ENCODE measurements around the gene PCDHA4. TPM values are rescaled to one million over a fixed set of nuclear protein-coding genes. Genes with fewer than 3 reads are reported as not detected.

The PCDHA4 gene
- polyA plus RNA-seq, 1 of the 3 experiments (the other 2 are of a cell fraction), result 1.2 TPM

DNA sequence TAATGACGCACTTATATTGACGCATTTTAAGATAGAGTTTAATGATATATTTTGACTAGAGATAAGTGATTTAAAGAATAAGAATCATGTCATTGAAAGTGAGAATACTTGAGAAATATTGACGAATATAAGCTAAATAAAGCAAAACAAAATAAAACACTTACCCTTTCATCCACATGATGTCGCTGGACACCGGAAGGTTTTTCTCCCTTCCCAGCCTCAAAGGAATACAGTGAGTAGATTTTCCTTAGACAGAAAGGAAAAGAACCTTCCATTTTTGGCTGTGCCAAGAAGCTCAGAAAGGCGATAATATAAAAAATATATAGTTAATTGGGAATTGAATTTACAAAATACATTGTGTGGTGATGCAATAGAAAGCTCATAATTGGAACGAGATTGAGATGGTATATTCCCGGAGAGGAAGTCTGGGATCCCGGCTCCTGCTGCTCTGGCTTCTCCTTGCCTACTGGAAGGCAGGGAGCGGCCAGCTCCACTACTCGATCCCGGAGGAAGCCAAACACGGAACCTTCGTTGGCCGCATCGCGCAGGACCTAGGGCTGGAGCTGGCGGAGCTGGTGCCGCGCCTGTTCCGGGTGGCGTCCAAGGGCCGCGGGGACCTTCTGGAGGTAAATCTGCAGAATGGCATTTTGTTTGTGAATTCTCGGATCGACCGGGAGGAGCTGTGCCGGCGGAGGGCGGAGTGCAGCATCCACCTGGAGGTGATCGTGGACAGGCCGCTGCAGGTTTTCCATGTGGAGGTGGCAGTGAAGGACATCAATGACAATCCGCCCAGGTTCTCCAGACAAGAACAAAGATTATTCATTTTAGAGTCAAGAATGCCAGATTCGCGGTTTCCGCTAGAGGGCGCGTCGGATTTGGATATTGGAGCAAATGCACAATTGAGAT is 14.8 kb downstream of the PCDHA4 start, which contains the start of gene PCDHA5:
TSS of gene PCDHA5 (plus strand) at position 239 of the 906 bp plus-strand sequence.
- Histone ChIP-seq H3K4me1 (ENCODE audit: control insufficient read depth in 1 of 2, insufficient read depth in 2 of 2, low read depth in 1 of 2, low read length in 1 of 2) (no peaks in the 10 kb centered on the region), H3K79me2 (ENCODE audit: insufficient read depth) (no peaks in the 10 kb centered on the region), H3K27me3 (ENCODE audit: insufficient read depth) (no peaks in the 10 kb centered on the region), H2AFZ (ENCODE audit: low read depth) (no peak within 1 kb of the TSS), H3K36me3 (replicated peaks in 1 of 2; ENCODE audit: control insufficient read depth in 1 of 2, insufficient read depth in 2 of 2, low read length in 1 of 2) (no peaks in the 10 kb centered on the region), H3K4me3 (ENCODE audit: low read depth in 2 of 2, low read length in 1 of 2) (no peak within 1 kb of the TSS), H3F3A (replicated peaks; ENCODE audit: insufficient read depth) (no peaks in the 10 kb centered on the region), H3K4me2 (no peak within 1 kb of the TSS), H3K27ac (ENCODE audit: low read depth in 2 of 2, low read length in 1 of 2) (no peak within 1 kb of the TSS), H3K9me3 (no peaks in the 10 kb centered on the region), H3K9ac (no peak within 1 kb of the TSS), H4K20me1 (ENCODE audit: insufficient read depth) (no peaks in the 10 kb centered on the region), H3K9me2 (no peaks in the 10 kb centered on the region)
- CTCF ChIA-PET, result interaction anchor here (0.6 to 2.9 kb wide), 6 partner anchors 14 to 187 kb away, joined by 3 to 14 read pairs (median 4); partner anchors contain the start of genes PCDHA4, PCDHA8 and PCDHAC1
- no peak for TF ChIP-seq TAF1 (IDR thresholded peaks at IDR 0.05; ENCODE audit: borderline replicate concordance, low read depth, low read length)
- no peak for TF ChIP-seq EZH2phosphoT487 (IDR thresholded peaks at IDR 0.05; ENCODE audit: borderline replicate concordance, low read depth)
- TF ChIP-seq, protein P1, sequence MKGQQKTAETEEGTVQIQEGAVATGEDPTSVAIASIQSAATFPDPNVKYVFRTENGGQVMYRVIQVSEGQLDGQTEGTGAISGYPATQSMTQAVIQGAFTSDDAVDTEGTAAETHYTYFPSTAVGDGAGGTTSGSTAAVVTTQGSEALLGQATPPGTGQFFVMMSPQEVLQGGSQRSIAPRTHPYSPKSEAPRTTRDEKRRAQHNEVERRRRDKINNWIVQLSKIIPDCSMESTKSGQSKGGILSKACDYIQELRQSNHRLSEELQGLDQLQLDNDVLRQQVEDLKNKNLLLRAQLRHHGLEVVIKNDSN (IDR thresholded peaks at IDR 0.05; ENCODE audit: borderline replicate concordance, low read depth), result no peak
- no peak for TF ChIP-seq FOXM1 (IDR thresholded peaks at IDR 0.05; ENCODE audit: low read depth)
- no peak for TF ChIP-seq EP300 (IDR thresholded peaks at IDR 0.05; ENCODE audit: borderline replicate concordance in 1 of 2, low read depth in 1 of 2, low read length in 1 of 2)
- TF ChIP-seq NRF1 (IDR thresholded peaks at IDR 0.05; ENCODE audit: low read depth, low read length), result no peak
- TF ChIP-seq POLR2AphosphoS5 (IDR thresholded peaks at IDR 0.05; ENCODE audit: low read depth, low read length), result no peak
- no peak for TF ChIP-seq TEAD4 (IDR thresholded peaks at IDR 0.05; ENCODE audit: borderline replicate concordance, insufficient read depth)
- no peak for TF ChIP-seq SMC3 (IDR thresholded peaks at IDR 0.05; ENCODE audit: low read depth, low read length)
- TF ChIP-seq TCF12 (IDR thresholded peaks at IDR 0.05), result no peak
- TF ChIP-seq, protein P2, sequence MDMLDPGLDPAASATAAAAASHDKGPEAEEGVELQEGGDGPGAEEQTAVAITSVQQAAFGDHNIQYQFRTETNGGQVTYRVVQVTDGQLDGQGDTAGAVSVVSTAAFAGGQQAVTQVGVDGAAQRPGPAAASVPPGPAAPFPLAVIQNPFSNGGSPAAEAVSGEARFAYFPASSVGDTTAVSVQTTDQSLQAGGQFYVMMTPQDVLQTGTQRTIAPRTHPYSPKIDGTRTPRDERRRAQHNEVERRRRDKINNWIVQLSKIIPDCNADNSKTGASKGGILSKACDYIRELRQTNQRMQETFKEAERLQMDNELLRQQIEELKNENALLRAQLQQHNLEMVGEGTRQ (IDR thresholded peaks at IDR 0.05; ENCODE audit: borderline replicate concordance, low read depth, low read length), result no peak
- TF ChIP-seq MAX (IDR thresholded peaks at IDR 0.05; ENCODE audit: low read depth), result no peak
- WGBS (ENCODE audit: low lambda C conversion rate), result 75% methylated on average over 39 of the region's 39 CpGs
- POLR2A ChIA-PET, result no interaction called here
- DNase-seq, result no peak

DNA sequence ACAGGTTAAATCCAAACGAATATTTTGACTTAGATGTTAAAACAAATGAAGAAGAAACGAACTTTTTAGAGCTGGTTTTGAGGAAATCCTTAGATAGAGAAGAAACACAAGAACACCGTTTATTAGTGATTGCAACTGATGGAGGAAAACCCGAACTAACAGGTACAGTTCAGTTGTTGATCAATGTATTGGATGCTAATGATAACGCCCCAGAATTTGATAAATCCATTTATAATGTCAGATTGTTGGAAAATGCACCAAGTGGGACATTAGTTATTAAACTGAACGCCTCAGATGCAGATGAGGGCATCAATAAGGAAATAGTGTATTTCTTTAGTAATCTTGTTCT is 15.4 kb downstream of the PCDHA4 start:
- no peak overlapping the region for H3K4me2 ChIP-seq
- H3K4me3 ChIP-seq (ENCODE audit: low read depth in 2 of 2, low read length in 1 of 2), result no peak overlapping the region
- H3K79me2 ChIP-seq (ENCODE audit: insufficient read depth), result no peaks in the 10 kb centered on the region
- no peaks in the 10 kb centered on the region for H3K9me3 ChIP-seq
- no peak for DNase-seq
- H3K4me1 ChIP-seq (ENCODE audit: control insufficient read depth in 1 of 2, insufficient read depth in 2 of 2, low read depth in 1 of 2, low read length in 1 of 2), result no peaks in the 10 kb centered on the region
- no peak overlapping the region for H3K9ac ChIP-seq
- no peaks in the 10 kb centered on the region for H3F3A ChIP-seq (replicated peaks; ENCODE audit: insufficient read depth)
- no peaks in the 10 kb centered on the region for H3K27me3 ChIP-seq (ENCODE audit: insufficient read depth)
- H3K9me2 ChIP-seq, result no peaks in the 10 kb centered on the region
- H2AFZ ChIP-seq (ENCODE audit: low read depth), result no peak overlapping the region
- 18% methylated on average over 6 of the region's 6 CpGs for WGBS (ENCODE audit: low lambda C conversion rate)
- ChIA-PET POLR2A (no interaction called here), CTCF (interaction anchor here (0.6 to 2.9 kb wide), 3 partner anchors 15 to 187 kb away, joined by 5 to 14 read pairs (median 10); partner anchors contain the start of genes PCDHA4 and PCDHA8)
- H4K20me1 ChIP-seq (ENCODE audit: insufficient read depth), result no peaks in the 10 kb centered on the region
- no peak overlapping the region for H3K27ac ChIP-seq (ENCODE audit: low read depth in 2 of 2, low read length in 1 of 2)
- H3K36me3 ChIP-seq (replicated peaks in 1 of 2; ENCODE audit: control insufficient read depth in 1 of 2, insufficient read depth in 2 of 2, low read length in 1 of 2), result no peaks in the 10 kb centered on the region
- no peak for TF ChIP-seq ZBTB33 (IDR thresholded peaks at IDR 0.05; ENCODE audit: borderline replicate concordance, low read depth)
- TF ChIP-seq, protein P3, sequence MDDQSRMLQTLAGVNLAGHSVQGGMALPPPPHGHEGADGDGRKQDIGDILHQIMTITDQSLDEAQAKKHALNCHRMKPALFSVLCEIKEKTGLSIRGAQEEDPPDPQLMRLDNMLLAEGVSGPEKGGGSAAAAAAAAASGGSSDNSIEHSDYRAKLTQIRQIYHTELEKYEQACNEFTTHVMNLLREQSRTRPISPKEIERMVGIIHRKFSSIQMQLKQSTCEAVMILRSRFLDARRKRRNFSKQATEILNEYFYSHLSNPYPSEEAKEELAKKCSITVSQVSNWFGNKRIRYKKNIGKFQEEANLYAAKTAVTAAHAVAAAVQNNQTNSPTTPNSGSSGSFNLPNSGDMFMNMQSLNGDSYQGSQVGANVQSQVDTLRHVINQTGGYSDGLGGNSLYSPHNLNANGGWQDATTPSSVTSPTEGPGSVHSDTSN (IDR thresholded peaks at IDR 0.05), result no peak
- no peak for TF ChIP-seq EP300 (IDR thresholded peaks at IDR 0.05; ENCODE audit: borderline replicate concordance in 1 of 2, low read depth in 1 of 2, low read length in 1 of 2)
- TF ChIP-seq GABPA (IDR thresholded peaks at IDR 0.05; ENCODE audit: low read depth), result no peak
- no peak for TF ChIP-seq CHD2 (IDR thresholded peaks at IDR 0.05; ENCODE audit: low read length, partially characterized antibody)
- no peak for TF ChIP-seq FOXJ3 (CRISPR knock-in tag; IDR thresholded peaks at IDR 0.05)
- TF ChIP-seq, protein P1 (IDR thresholded peaks at IDR 0.05; ENCODE audit: borderline replicate concordance, low read depth), result no peak
- TF ChIP-seq FOSL2 (IDR thresholded peaks at IDR 0.05; ENCODE audit: borderline replicate concordance, low read depth), result no peak
- TF ChIP-seq EZH2phosphoT487 (IDR thresholded peaks at IDR 0.05; ENCODE audit: borderline replicate concordance, low read depth), result no peak
- no peak for TF ChIP-seq YY1 (IDR thresholded peaks at IDR 0.05; ENCODE audit: low read depth)
- TF ChIP-seq TAF1 (IDR thresholded peaks at IDR 0.05; ENCODE audit: borderline replicate concordance, low read depth, low read length), result no peak
- no peak for TF ChIP-seq POLR2AphosphoS5 (IDR thresholded peaks at IDR 0.05; ENCODE audit: low read depth, low read length)

All from SK-N-SH (cell line).